ENCODE data around the gene NCAPD3.
A peak's percentile ranks its signal among the peaks of the same experiment; 100 is the strongest.

Gene NCAPD3

GRCh38 chr11:134158023-134158422 is 65.7 kb downstream of the NCAPD3 start:
- DNase-seq (ENCODE audit: low spot score): no peak

GRCh38 chr11:134157451-134157850 is 66.3 kb downstream of the NCAPD3 start:
- DNase-seq (ENCODE audit: low spot score): no peak

- no peak for DNase-seq (ENCODE audit: low spot score)
Measured at GRCh38 chr11:134155946-134156865, 67.6 kb downstream of the NCAPD3 start.

- no peak for DNase-seq (ENCODE audit: low spot score)
Measured at GRCh38 chr11:134155456-134155855, 68.3 kb downstream of the NCAPD3 start.

GRCh38 chr11:134154441-134154840 is 69.3 kb downstream of the NCAPD3 start:
- no peak for DNase-seq (ENCODE audit: low spot score)

- no peak for DNase-seq (ENCODE audit: low spot score)
Measured at GRCh38 chr11:134153147-134153905, 70.4 kb downstream of the NCAPD3 start.

- DNase-seq (ENCODE audit: low spot score): no peak
Measured at GRCh38 chr11:134152696-134153095, 71.1 kb downstream of the NCAPD3 start.

- no peak for DNase-seq (ENCODE audit: low spot score)
Measured at GRCh38 chr11:134151083-134151747, 72.6 kb downstream of the NCAPD3 start.

GRCh38 chr11:134150195-134150903 is 73.4 kb downstream of the NCAPD3 start:
- no peak for DNase-seq (ENCODE audit: low spot score)

- DNase-seq (ENCODE audit: low spot score): no peak
Measured at GRCh38 chr11:134149371-134149770, 74.4 kb downstream of the NCAPD3 start.

GRCh38 chr11:134146598-134146997 is 77.2 kb downstream of the NCAPD3 start:
- no peak for DNase-seq (ENCODE audit: low spot score)

- DNase-seq (ENCODE audit: low spot score): no peak
Measured at GRCh38 chr11:134145715-134146114, 78.1 kb downstream of the NCAPD3 start.

GRCh38 chr11:134144744-134145143 is 79.0 kb downstream of the NCAPD3 start:
- no peak for DNase-seq (ENCODE audit: low spot score)

- DNase-seq (ENCODE audit: low spot score): no peak
Measured at GRCh38 chr11:134143801-134144200, 80.0 kb downstream of the NCAPD3 start.

- no peak for DNase-seq (ENCODE audit: low spot score)
Measured at GRCh38 chr11:134142536-134142935, 81.2 kb downstream of the NCAPD3 start.

- no peak for DNase-seq (ENCODE audit: low spot score)
Measured at GRCh38 chr11:134140961-134141490, 82.7 kb downstream of the NCAPD3 start.

GRCh38 chr11:134139873-134140331 is 83.9 kb downstream of the NCAPD3 start:
- peak; percentile 79 for DNase-seq (ENCODE audit: low spot score)

- DNase-seq (ENCODE audit: low spot score): no peak
Measured at GRCh38 chr11:134139303-134139872, 84.4 kb downstream of the NCAPD3 start.

- DNase-seq (ENCODE audit: low spot score): no peak
Measured at GRCh38 chr11:134138376-134138775, 85.4 kb downstream of the NCAPD3 start.

GRCh38 chr11:134134167-134134566 is 89.6 kb downstream of the NCAPD3 start:
- no peak for DNase-seq (ENCODE audit: low spot score)

- DNase-seq (ENCODE audit: low spot score): no peak
Measured at GRCh38 chr11:134132808-134133207, 91.0 kb downstream of the NCAPD3 start.

Measured in kidney tubule cell (primary cell).